Prostate gland (tissue), 2 donors: ENCODE results near the gene PTPRD.

Experiments used
- CTCF ChIP-seq, 4 experiments: fragments of 200-600 bp in 2 of 4; fragments of 450-650 bp in 2 of 4; sonication (generic) in 2 of 4; IDR thresholded peaks; 1 replicate in 3 of 4; 2 replicates in 1 of 4; pipeline ENCODE4 v1.5.1; 2016 to 2019; ENCODE audit warnings: antibody characterized with exemption in 4 of 4, mild to moderate bottlenecking in 2 of 4, moderate library complexity in 2 of 4
- POLR2AphosphoS5 ChIP-seq: sonication (generic); formaldehyde crosslinking; IDR thresholded peaks from one replicate; pipeline ENCODE4 v1.6.1; 2017; ENCODE audit warnings: antibody characterized with exemption

- TF ChIP-seq CTCF (IDR thresholded peaks at IDR 0.05) (no peak), POLR2AphosphoS5 (no peak)
Measured at GRCh38 chr9:10108815-10109214, 504.0 kb downstream of the PTPRD start.
